Measurements from ENCODE around the gene APH1A. TPM values are rescaled to one million over a fixed set of nuclear protein-coding genes. Genes with fewer than 3 reads are reported as not detected.
A peak's percentile ranks its signal among the peaks of the same experiment; 100 is the strongest.

APH1A gene
- total and polyA plus RNA-seq, 2 of the 13 experiments (the other 11 are each of a cell fraction or from before 2014, with no cell fraction given) = 114 to 130 TPM

- TF ChIP-seq ZNF281 (CRISPR knock-in tag; IDR thresholded peaks at IDR 0.05; ENCODE audit: borderline replicate concordance) = peak; percentile 5; the same call in 1 of the 2 replicates
- TF ChIP-seq ZBTB7A (CRISPR knock-in tag; IDR thresholded peaks at IDR 0.05) = 0 out of 2 replicates have a peak, but pooled peaks have one; percentile 31
- no peak for TF ChIP-seq NBN (conservative IDR thresholded peaks at IDR 0.05)
- peak; percentile 95 for TF ChIP-seq HIVEP1 (CRISPR knock-in tag; IDR thresholded peaks at IDR 0.05)
- no peak for TF ChIP-seq SNAPC4 (CRISPR knock-in tag; IDR thresholded peaks at IDR 0.05)
- TF ChIP-seq SRF (IDR thresholded peaks at IDR 0.05; ENCODE audit: low read depth, low read length) = no peak
- TF ChIP-seq ZFY (CRISPR knock-in tag; IDR thresholded peaks at IDR 0.05) = peak; percentile 53
- TF ChIP-seq ZNF839 (CRISPR knock-in tag; IDR thresholded peaks at IDR 0.05; ENCODE audit: borderline replicate concordance) = peak; percentile 63; the same call in 1 of the 2 replicates
- TF ChIP-seq POGZ (CRISPR knock-in tag; IDR thresholded peaks at IDR 0.05) = no peak
- no peak for TF ChIP-seq ZBTB44 (CRISPR knock-in tag; IDR thresholded peaks at IDR 0.05)
- no peak for TF ChIP-seq ZZZ3 (CRISPR knock-in tag; IDR thresholded peaks at IDR 0.05; ENCODE audit: borderline replicate concordance)
- peak; percentile 53; the same call in 1 of the 2 replicates for TF ChIP-seq ARHGAP35 (CRISPR knock-in tag; IDR thresholded peaks at IDR 0.05; ENCODE audit: borderline replicate concordance)
- TF ChIP-seq SKI (IDR thresholded peaks at IDR 0.05; ENCODE audit: partially characterized antibody) = peak; percentile 10
- TF ChIP-seq HNRNPL (IDR thresholded peaks at IDR 0.05; ENCODE audit: low read depth, low read length) = 0 out of 2 replicates have a peak, but pooled peaks have one; percentile 36
- TF ChIP-seq ZSCAN21 (CRISPR knock-in tag; IDR thresholded peaks at IDR 0.05; ENCODE audit: borderline replicate concordance) = 0 out of 2 replicates have a peak, but pooled peaks have one; percentile 37
- 0 out of 2 replicates have a peak, but pooled peaks have one; percentile 13 for TF ChIP-seq ZNF629 (CRISPR knock-in tag; conservative IDR thresholded peaks at IDR 0.05)
- TF ChIP-seq MED1 (CRISPR knock-in tag; IDR thresholded peaks at IDR 0.05) = peak; percentile 51
- TF ChIP-seq KDM4B (CRISPR knock-in tag; IDR thresholded peaks at IDR 0.05) = no peak
- TF ChIP-seq MIER3 (CRISPR knock-in tag; IDR thresholded peaks at IDR 0.05; ENCODE audit: borderline replicate concordance) = 0 out of 2 replicates have a peak, but pooled peaks have one; percentile 14
- TF ChIP-seq ZNF878 (CRISPR knock-in tag; IDR thresholded peaks at IDR 0.05) = peak; percentile 66; the same call in 1 of the 2 replicates
- no peak for TF ChIP-seq KDM1A (CRISPR knock-in tag; IDR thresholded peaks at IDR 0.05)
Measured at GRCh38 chr1:150234566-150235293, 34.1 kb downstream of the APH1A start (continued).

Measured in HepG2 (cell line).